Effector CD4-positive, alpha-beta T cell (primary cell): ENCODE results near the gene RTL3.

Source experiments
- DNase-seq: peaks from one replicate; pipeline ENCODE4 v3.0.0-alpha.2; 2020

The RTL3 gene

GRCh38 chrX:78618987-78619386, 40.1 kb downstream of the RTL3 start:
- DNase-seq, result no peak

GRCh38 chrX:78614264-78614663, 44.9 kb downstream of the RTL3 start:
- no peak for DNase-seq
